Measurements from ENCODE around the gene MT1E.

Gene MT1E

GRCh38 chr16:56628486-56629350 lies 3.1 kb downstream of the MT1E start:
- no peak for DNase-seq

DNA sequence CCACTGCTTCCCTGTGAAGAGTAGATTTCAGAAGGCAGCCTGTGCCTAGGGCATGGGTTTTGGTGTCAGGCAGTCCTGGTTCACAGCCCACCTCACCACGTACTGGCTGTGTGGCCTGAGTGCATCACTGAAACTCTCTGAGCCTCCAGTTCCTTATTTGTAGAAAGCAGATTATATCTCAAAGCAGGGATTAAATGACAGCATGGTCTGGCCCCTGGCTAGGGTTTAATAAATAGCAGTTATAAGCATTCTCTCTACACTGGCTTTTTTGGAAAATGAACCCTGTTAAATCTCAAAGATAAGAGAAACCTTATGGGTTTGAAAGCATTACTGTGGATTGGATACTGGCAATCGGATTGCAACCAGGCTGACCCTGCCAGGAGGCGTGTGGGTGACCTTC lies 4.0 kb downstream of the MT1E start:
- no peak for DNase-seq

GRCh38 chr16:56630134-56630533 lies 4.6 kb downstream of the MT1E start:
- no peak for DNase-seq

DNA sequence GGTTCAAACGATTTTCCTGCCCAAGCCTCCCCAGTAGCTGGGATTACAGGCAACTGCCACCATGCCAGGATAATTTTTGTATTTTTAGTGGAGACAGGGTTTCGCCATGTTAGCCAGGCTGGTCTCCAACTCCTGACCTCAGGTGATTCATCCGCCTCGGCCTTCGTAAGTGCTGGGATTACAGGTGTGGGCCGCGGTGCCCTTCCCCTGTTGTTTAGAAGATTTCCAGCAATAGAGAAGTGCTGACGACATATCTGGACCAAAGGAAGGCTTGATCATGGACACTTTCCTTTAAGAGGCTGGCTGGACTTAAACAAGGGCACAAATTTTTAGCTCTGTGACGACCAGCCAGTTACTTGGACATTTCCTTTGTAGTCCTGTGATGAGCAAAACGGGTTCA lies 5.6 kb downstream of the MT1E start:
- no peak for DNase-seq

- DNase-seq = no peak
Measured at GRCh38 chr16:56631832-56632155, 6.2 kb downstream of the MT1E start.

DNA sequence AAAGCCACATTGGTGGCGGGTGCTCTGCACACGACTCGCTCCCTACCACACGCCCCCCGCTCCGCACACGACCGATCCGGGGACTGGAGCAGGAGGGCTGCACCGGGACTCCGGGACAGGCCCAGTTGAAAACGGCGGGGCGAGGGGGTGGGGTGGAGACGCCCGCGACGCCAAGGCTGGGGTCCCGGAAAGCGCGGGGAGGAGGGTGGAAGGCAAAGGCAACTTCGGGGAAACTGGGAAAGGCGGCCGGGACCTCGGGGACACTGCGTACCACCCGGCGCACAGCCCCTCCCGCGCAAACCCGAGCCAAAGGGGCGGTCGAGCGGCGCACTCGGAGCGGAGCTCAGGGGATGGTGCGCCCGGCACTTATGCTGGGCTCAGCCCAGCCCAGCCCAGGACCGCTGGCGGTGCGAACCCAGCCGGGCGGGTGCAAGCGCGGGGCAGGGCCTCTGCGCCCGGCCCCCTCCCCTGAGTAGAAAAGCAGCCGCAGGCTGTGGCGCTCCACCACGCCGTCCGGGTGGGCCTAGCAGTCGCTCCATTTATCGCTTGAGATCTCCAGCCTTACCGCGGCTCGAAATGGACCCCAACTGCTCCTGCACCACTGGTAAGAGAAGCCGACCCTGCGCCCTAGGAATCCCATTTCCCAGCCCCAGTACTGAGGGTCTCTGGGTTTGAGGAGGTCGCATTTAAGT lies 6.7 kb downstream of the MT1E start, which contains the start of gene MT1M:
Gene MT1M, plus strand, starts transcription at position 504 of the 692 bp plus-strand sequence. Its CDS starts 73 bp downstream, at position 577.
- DNase-seq = no peak

GRCh38 chr16:56632848-56633365 lies 7.3 kb downstream of the MT1E start:
- no peak for DNase-seq

DNA sequence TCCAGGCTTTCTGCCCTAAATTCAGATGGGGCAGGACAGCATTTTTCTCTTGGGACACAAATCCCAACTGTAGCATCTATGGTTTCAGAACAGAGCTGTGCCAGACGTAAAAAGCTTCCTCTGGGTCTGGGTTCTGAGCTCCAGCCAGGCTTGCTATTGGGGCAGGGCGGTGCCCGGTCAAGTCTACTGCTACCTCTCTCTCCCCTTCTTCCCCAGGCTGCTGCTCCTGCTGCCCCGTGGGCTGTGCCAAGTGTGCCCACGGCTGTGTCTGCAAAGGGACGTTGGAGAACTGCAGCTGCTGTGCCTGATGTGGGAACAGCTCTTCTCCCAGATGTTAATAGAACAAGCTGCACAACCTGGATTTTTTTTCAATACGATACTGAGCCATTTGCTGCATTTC lies 8.0 kb downstream of the MT1E start:
- DNase-seq = no peak

DNA sequence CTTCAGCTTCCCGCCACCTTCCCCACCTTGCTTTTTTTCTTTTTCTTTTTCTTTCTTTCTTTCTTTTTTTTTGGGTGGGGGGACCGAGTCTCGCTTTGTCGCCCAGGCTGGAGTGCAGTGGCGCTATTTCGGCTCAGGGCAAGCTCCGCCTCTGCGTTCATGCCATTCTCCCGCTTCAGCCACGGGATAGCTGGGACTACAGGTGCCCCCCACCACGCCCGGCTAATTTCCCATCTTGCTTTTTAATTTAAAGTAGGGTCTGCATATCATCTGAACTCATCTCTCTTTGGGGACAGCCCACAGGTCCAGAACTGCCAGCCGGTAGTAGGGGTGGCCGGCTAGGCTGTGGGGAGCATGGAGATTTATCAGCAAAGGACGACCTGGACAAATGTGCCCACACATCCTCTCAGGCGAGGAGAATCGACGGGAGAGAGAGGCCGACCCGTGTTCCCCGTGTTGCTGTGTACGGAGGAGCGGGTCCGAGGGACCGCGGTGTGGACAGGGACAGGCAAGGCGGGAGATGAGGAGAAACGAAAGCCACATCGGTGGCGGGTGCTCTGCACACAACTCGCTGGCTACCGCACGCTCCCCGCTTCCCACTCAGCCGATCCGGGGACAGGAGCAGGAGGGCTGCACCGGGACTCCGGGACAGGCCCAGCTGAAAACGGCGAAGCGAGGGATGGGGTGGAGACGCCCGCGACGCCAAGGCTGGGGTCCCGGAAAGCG lies 9.3 kb downstream of the MT1E start:
- DNase-seq = no peak

GRCh38 chr16:56635441-56635967 lies 9.9 kb downstream of the MT1E start:
- DNase-seq = no peak

- DNase-seq = no peak
Measured at GRCh38 chr16:56636616-56637413, 11.2 kb downstream of the MT1E start.

DNA sequence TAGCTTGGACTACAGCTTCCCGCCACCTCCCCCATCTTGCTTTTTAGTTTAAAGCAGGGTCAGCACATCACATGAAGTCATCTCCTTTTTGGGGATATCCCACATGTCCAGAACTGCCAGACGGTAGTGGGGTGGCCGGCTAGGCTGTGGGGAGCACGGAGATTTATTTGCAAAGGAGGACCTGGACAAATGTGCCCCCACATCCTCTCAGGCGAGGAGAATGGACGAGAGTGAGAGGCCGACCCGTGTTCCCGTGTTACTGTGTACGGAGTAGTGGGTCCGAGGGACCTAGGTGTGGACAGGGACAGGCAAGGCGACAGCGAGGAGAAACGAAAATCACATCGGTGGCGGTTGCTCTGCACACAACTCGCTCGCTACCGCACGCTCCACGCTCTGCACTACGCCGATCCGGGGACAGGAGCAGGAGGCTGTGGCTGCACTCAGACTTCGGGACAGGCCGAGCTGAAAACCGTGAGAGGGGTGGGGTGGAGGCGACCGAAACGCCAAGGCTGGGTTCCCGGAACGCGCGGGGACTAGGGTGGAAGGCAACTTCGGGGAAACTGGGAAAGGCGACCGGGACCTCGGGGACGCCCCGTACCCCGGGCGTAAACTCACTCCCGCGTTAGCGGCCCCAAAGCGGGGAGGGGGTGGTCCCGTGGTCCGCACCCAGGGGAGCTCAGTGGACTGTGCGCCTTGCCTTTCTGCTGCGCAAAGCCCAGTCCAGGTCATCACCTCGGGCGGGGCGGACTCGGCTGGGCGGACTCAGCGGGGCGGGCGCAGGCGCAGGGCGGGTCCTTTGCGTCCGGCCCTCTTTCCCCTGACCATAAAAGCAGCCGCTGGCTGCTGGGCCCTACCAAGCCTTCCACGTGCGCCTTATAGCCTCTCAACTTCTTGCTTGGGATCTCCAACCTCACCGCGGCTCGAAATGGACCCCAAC lies 12.5 kb downstream of the MT1E start, which contains the start of gene MT1A:
Gene MT1A, plus strand, starts transcription at position 853 of the 937 bp plus-strand sequence. Its CDS starts 73 bp downstream, at position 926.
- no peak for DNase-seq

GRCh38 chr16:56639045-56639444 lies 13.5 kb downstream of the MT1E start:
- no peak for DNase-seq

GRCh38 chr16:56640076-56640475 lies 14.5 kb downstream of the MT1E start:
- no peak for DNase-seq

- DNase-seq = no peak
Measured at GRCh38 chr16:56641166-56641565, 15.6 kb downstream of the MT1E start.

DNA sequence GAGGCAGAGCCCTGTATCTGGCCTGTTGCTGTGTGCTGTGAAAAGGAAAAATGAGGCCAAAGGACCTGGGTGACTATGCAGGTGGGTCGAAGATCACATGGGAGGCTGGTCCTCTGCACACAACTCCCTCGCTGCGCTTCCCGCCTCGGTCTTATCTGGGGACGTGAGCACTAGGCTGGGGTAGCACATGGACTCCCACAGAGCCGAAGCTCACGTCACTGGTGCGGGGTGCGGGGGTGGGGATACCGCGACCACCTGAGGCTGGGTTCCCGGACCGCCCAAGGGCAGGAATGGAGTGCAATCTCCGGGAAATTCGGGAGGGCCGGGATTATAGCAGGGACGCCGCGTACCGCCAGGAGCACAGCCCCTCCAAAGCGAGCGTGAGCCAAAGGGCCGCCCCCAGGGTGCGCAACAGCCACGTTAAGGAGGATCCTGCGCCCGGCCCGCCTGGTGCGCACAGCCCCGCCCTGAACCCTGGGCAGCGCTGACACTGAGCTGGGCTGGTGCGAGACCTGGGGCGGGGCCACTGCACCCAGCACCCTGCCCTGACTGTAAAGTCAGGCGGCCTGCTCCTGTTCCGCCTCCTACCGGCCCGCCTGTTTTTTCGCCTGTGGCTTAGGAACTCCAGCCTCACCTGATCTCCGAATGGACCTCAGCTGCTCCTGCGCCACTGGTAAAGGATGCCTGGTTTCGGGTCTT lies 17.6 kb downstream of the MT1E start:
- DNase-seq = peak; percentile 96

GRCh38 chr16:56643833-56644232 lies 18.3 kb downstream of the MT1E start:
- DNase-seq = no peak

- DNase-seq = no peak
Measured at GRCh38 chr16:56645311-56645710, 19.7 kb downstream of the MT1E start.

- no peak for DNase-seq
Measured at GRCh38 chr16:56645838-56646237, 20.3 kb downstream of the MT1E start.

Measured in 8988T (cell line).